ENCODE data around the gene OTOP2.
"Not testable (repeated sequence)": the region's sequence is repeated elsewhere in the genome, so short reads cannot be mapped to it uniquely, and the experiment has no call there.

OTOP2 gene

DNA sequence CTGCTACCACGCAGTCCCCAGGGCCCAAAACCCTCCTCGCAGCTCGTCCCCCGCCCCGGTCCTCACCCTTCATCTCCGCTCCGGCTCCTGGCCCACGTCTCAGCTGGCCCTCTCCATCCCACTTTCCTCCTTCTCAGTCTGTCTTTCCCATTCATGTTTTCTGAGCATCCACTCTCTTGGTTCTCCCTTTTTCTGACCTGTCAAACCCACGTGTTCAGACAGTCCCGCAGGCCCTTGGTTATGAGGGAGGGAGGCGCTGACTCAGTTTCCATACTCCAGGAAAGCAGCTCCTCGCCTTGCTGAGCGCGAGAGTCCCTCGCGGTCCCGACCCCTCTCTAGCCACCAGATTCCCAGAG lies 48.9 kb downstream of the OTOP2 start:
- no peak for DNase-seq

DNA sequence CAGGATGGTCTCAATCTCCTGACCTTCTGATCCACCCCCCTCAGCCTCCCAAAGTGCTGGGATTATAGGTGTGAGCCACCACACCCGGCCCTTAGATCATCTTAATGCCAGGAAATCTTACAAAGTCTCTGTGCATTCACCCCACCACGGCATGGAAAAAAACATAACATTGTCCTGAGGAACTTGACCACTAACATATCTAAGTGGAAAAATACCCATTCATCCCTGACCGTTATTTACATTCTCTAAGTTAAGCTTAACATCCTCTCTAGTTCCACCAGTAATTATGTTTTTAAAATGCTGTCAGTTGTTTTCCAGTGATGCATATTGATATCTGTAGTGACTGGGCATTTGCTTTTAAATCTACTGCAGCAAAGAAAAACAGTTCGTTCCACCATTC lies 51.9 kb downstream of the OTOP2 start:
- no peak for DNase-seq

DNA sequence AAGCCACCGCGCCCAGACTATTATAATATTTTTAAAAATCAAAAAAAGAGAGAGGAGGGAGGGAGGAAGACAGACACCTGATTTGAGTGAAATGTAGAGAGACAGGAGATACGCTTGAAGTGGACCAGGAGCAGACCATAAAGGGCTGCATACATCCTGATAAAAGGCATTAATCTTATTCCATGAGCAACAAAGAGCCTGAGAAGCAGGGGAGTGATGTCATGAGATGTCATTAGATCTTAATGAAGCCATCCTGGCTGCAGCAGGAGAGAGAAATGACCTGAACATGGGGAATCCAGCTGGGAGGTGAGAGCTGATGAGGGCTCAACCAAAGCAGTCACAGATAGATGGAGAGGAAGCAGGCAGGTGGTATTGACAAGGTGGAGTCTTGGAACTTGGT lies 53.7 kb downstream of the OTOP2 start:
- no peak for DNase-seq

DNA sequence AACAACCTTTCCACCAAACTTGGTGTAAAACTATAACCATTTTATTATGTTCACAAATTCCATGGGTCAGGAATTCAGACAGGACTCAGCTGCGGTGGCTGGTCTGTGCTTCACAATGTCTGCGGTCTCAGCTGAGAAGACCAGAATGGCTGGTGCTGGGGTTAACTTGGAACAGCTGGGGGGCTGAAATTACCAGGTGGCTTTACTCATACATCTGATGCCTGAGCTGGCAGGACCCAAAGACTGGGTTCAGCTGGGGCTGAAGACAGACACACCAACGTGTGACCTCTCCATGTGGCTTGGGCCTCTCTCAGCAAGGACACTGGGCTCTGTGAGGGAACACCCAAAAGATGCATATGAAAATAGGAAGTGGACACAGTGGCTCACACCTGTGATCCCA lies 54.2 kb downstream of the OTOP2 start:
- DNase-seq: no peak

DNA sequence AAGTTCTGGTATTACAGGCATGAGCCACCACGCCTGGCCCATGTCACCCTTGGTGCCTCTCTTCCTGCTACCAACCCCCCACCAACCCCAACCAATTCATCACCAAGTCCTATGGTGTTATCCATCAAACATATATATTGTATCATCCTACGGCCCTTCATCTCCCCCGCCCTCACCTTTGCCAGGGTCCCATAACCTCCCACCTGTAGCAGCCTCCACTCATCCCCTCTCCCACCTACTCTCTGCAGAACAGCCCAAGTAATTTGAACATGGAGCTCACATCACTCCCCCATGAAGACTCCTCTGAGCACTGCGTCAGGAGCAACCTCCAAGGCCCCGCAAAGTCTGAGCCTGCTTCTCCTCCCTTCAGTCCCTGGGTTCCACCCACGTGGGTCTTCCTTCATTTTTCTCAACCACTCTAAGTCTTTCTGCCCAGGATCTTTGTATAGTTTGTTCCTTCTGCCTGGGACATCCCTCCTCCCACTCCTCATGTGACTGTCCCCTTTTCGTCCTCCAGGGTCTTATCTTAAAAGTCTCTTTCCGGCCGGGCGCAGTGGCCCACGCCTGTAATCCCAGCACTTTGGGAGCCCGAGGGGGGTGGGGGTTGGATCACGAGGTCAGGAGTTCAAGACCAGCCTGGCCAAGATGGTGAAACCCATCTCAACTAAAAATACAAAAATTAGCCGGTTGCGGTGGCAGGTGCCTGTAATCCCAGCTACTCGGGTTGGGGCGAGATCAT lies 55.5 kb downstream of the OTOP2 start:
- no peak for DNase-seq

DNA sequence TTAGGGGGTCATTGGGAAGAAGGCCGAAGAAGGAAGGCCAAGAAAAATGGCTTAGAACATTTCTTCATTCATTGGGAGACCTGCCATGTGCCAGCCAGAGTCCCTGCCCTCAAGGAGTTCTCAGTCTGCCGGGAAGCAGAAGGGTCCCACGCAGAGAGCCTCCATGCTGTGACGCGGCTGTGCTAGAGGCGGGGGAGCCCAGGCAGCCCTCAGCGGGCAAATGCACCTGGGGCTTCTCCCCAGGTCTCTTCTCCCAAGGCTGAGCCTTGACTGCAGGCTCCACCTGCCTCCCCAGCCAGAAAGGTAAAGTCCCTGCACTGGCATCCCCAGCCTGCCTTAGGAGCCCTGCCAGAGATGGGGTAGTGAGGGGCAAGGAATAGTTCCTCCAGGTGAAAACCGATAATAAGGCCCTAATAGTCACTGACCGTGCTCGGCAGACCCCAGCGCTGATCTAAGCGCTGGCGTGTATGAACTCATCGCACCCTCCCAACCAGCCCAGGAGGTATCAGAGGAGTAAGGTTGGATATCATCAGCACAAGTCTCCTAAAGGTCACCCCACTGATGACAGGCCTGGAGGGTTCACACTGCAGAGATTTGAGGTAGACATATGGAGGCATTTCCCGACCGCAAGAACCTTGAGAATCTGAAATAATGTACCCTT lies 57.4 kb downstream of the OTOP2 start:
- no peak for DNase-seq

DNA sequence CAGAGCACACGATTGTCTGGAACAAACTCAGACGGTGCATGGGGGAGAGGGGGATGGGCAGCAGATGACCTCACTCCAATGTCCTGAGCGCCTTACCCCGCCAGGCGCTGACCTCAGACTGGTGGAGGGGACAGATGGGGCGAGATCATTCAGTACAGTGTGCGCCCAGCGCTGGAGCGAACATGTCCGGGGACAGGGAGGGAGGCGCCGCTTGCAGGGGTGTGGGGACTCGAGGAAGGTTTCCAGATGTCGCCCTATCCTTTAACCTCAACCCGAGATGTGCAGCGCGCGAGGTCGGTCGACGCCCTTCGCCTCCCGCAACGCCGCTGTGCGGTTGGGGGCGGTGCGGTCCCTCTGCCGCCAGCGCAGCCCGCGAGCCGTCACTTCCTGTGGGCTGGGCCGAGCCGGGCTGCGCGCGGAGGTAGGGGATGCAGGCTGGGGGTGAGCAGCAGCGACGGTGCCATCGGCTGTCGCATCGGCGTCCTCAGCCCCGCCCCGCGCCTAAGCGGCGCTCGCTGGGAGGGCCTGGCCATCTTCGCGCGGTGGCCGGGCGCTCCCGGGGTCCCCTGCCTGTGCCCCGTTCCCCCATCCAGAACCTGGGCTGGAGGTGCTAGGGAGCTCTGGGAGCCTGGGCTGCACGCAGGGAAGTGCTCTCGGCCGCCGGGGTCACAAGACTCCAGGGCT lies 58.0 kb downstream of the OTOP2 start:
- peak in 1 of 2 experiments; percentile 87 for DNase-seq

DNA sequence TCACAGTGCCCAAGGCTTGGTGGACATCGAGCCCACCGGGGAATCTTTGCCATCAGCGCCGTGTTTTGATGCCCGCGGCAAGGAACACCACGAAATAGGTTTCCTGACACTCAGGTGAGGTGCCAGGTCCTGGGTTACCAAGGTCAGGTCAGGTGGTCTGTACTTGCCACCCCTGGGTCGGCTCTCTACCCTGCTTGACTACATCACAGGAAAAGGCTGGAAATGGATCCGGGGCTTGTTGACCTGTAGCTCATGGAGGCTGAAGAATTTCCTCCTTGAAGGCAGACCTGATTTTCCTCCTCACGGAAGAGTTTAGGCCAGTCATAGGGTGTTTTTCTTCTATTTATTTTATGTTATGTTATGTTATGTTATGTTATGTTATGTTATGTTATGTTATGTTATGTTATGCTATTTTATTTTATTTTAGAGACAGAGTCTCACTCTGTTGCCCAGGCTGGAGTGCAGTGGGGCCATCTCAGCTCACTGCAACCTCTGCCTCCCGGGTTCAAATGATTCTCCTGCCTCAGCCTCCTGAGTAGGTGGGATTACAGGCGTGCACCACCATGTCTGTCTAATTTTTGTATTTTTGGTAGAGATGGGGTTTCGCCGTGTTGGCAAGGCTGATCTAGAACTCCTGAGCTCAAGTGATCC lies 58.7 kb downstream of the OTOP2 start:
- DNase-seq: not testable (repeated sequence)
